Measurements from ENCODE around the gene LRMDA. TPM values are rescaled to one million over a fixed set of nuclear protein-coding genes. Genes with fewer than 3 reads are reported as not detected.

LRMDA gene
- total RNA-seq, 4 donors from 2014 or later, result 0.88 to 14.1 (median 5.1) TPM; not detected in 1

DNA sequence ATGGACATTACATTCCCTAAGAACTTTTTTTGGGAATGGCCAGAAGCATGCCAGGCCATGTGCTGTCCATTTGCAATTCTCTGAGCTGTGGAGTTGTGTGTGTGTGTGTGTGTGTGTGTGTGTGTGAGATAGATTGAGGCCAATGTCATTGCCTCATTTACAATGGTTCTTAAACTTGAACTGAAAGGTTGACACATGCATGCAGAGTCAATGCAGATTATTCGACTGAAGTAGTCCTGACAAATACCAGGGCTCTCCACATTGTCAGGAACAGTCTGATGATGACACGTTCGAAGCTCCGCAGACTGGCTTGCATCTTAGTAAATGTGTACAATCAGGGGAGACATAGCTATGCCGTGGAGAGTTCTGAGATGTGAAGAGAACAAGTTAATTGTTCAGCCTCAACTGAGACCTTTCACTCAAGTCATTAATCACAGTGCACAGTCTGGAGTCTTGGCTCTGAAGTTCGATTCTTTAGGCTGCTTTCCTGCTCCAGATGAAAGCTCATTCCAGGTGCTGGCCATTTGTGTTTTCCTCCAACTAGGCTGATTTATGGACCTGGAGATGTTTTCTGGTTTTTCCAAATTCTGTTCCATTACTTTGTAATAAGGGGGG is 921.9 kb downstream of the LRMDA start:
- 61 to 64% methylated on average over 6 of the region's 6 CpGs for WGBS, 2 donors
- no peaks in the 10 kb centered on the region for H3K9me3 ChIP-seq
- intact Hi-C loops (cut with DNase I), result no loop called here
- no peaks in the 10 kb centered on the region for H3K36me3 ChIP-seq
- TF ChIP-seq, protein P1, sequence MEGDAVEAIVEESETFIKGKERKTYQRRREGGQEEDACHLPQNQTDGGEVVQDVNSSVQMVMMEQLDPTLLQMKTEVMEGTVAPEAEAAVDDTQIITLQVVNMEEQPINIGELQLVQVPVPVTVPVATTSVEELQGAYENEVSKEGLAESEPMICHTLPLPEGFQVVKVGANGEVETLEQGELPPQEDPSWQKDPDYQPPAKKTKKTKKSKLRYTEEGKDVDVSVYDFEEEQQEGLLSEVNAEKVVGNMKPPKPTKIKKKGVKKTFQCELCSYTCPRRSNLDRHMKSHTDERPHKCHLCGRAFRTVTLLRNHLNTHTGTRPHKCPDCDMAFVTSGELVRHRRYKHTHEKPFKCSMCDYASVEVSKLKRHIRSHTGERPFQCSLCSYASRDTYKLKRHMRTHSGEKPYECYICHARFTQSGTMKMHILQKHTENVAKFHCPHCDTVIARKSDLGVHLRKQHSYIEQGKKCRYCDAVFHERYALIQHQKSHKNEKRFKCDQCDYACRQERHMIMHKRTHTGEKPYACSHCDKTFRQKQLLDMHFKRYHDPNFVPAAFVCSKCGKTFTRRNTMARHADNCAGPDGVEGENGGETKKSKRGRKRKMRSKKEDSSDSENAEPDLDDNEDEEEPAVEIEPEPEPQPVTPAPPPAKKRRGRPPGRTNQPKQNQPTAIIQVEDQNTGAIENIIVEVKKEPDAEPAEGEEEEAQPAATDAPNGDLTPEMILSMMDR (IDR thresholded peaks at IDR 0.05), result no peak
- no peak for TF ChIP-seq POLR2A (IDR thresholded peaks at IDR 0.05)
- H3K4me1 ChIP-seq, result no peaks in the 10 kb centered on the region
- H3K27me3 ChIP-seq, result no peaks in the 10 kb centered on the region
- no peak overlapping the region for H3K4me3 ChIP-seq
- no peak for DNase-seq
- H3K27ac ChIP-seq, result no peak overlapping the region

DNA sequence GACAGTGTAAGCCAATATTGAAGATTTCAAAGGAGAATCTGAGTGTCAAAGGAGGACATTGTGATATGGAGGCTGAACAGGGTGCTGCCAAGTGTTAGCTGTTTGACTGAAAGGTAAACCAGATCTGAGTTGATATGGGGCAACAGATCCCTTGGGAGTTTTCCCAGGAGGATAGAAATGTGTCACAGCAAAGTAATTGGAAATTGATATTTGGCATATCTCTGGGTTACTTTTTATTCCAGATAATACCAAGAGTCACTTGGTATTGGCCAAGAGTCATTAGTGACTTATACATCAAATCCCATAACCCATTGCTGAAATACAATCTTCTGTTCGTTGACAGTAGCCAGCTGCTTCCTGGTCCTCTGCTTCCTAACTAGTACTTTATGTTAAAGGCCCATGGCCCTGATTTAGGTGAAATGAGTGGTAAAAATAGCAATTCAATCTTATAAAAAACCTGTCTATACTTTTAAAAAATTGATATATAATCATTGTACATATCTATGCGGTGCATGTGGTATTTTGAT is 922.9 kb downstream of the LRMDA start:
- Histone ChIP-seq H3K36me3 (no peaks in the 10 kb centered on the region), H3K27ac (no peak overlapping the region), H3K9me3 (no peaks in the 10 kb centered on the region), H3K27me3 (no peaks in the 10 kb centered on the region), H3K4me3 (no peak overlapping the region), H3K4me1 (no peaks in the 10 kb centered on the region)
- no peak for TF ChIP-seq POLR2A (IDR thresholded peaks at IDR 0.05)
- TF ChIP-seq, protein P1 (IDR thresholded peaks at IDR 0.05), result no peak
- intact Hi-C loops (cut with DNase I), result no loop called here
- WGBS, 2 donors, result 77 to 79% methylated on average over 2 of the region's 2 CpGs
- no peak for DNase-seq

DNA sequence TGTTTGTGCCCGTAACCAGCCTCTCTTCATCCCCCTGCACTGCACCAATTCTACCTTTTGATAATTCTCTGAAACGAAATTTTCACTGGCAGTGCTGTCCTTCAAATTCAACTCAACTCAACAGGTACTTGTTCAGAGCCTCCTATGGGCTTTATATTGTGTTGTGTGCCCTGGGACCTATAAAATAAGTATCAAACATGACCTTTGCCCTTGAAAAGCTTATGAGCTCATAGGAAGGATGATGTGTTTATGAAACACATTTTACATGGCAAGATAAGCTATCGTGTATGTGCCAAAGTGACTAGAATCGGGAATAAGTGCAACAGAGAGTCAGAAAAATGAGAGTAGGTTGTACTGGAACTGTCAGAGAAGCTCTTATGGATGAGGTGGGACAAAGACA is 923.5 kb downstream of the LRMDA start:
- no peak for DNase-seq
- no peaks in the 10 kb centered on the region for H3K36me3 ChIP-seq
- intact Hi-C loops (cut with DNase I), result no loop called here
- WGBS, 2 donors, result 65 to 74% methylated on average over 4 of the region's 4 CpGs
- TF ChIP-seq, protein P1 (IDR thresholded peaks at IDR 0.05), result no peak
- no peak for TF ChIP-seq POLR2A (IDR thresholded peaks at IDR 0.05)
- H3K4me1 ChIP-seq, result no peaks in the 10 kb centered on the region
- H3K27me3 ChIP-seq, result no peaks in the 10 kb centered on the region
- H3K4me3 ChIP-seq, result no peak overlapping the region
- H3K9me3 ChIP-seq, result no peaks in the 10 kb centered on the region
- no peak overlapping the region for H3K27ac ChIP-seq

DNA sequence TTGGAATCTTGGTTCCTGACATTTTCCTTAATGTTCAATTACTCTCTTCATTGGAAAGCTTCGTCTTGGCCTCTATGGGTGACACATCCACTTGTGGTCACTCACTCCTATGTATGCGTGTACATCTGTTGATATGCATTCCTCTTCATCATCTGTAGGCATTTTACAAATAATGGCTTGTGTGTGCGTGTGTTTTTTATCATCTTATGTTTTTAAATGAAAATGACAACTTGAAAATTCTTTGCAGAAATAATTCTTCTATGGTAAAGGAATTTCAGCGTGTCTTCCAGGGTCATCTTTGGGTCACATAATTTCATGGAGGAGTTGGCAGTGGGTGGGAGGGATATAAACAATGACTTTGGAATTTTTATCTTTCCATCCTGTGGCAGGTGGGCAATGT is 925.1 kb downstream of the LRMDA start:
- 84 to 86% methylated on average over 4 of the region's 4 CpGs for WGBS, 2 donors
- no peaks in the 10 kb centered on the region for H3K4me1 ChIP-seq
- H3K27ac ChIP-seq, result no peak overlapping the region
- no peak for TF ChIP-seq POLR2A (IDR thresholded peaks at IDR 0.05)
- TF ChIP-seq, protein P1 (IDR thresholded peaks at IDR 0.05), result no peak
- no peaks in the 10 kb centered on the region for H3K9me3 ChIP-seq
- H3K36me3 ChIP-seq, result no peaks in the 10 kb centered on the region
- no peak for DNase-seq
- intact Hi-C loops (cut with DNase I), result no loop called here
- H3K4me3 ChIP-seq, result no peak overlapping the region
- H3K27me3 ChIP-seq, result no peaks in the 10 kb centered on the region

DNA sequence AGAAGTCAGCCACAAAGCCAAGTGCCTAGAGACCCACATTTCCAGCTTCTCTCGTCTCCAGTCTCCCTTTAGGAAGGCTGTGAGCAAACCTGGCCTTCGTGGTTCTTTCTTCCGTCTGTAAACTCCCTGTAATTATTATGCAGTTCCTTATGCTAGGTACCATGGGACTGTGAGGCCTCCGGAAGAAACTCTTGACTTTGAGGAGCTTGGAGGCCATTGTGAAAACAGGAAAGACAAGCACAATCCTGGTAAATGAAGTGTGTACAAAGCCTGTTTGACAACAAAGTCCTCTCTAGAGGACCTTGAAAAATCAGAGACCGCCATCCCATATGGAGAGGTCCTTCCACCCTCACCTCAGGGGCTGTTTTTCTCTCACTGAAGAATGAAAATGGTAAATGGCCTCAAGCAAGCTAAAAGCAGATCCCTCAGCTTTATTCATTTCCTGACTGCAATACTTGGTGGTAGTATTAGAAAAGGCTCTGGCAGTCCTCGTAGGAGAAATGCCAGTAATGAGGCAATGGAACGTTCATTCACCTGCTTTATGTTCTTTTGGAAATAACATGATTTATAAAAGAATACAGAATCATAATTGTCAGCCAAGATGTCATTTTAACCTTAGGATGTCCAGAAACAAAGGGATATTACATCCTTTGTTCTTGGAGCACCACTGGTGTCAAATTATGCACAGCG is 926.4 kb downstream of the LRMDA start:
- Histone ChIP-seq H3K27ac (no peak overlapping the region), H3K27me3 (no peaks in the 10 kb centered on the region), H3K4me1 (no peaks in the 10 kb centered on the region), H3K4me3 (no peak overlapping the region), H3K9me3 (no peaks in the 10 kb centered on the region), H3K36me3 (no peaks in the 10 kb centered on the region)
- TF ChIP-seq, protein P1 (IDR thresholded peaks at IDR 0.05), result no peak
- TF ChIP-seq POLR2A (IDR thresholded peaks at IDR 0.05), result no peak
- intact Hi-C loops (cut with DNase I), result no loop called here
- no peak for DNase-seq
- WGBS, 2 donors, result 73 to 79% methylated on average over 8 of the region's 8 CpGs
